LoVo (cell line): ENCODE results near the gene DBR1.

Experiments used
- DNase-seq: peaks from one replicate; pipeline ENCODE4 v3.0.0-alpha.2; 2016; ENCODE audit warnings: low spot score

DBR1 gene

GRCh38 chr3:138119423-138119766 lies 55.3 kb downstream of the DBR1 start:
- no peak for DNase-seq

DNA sequence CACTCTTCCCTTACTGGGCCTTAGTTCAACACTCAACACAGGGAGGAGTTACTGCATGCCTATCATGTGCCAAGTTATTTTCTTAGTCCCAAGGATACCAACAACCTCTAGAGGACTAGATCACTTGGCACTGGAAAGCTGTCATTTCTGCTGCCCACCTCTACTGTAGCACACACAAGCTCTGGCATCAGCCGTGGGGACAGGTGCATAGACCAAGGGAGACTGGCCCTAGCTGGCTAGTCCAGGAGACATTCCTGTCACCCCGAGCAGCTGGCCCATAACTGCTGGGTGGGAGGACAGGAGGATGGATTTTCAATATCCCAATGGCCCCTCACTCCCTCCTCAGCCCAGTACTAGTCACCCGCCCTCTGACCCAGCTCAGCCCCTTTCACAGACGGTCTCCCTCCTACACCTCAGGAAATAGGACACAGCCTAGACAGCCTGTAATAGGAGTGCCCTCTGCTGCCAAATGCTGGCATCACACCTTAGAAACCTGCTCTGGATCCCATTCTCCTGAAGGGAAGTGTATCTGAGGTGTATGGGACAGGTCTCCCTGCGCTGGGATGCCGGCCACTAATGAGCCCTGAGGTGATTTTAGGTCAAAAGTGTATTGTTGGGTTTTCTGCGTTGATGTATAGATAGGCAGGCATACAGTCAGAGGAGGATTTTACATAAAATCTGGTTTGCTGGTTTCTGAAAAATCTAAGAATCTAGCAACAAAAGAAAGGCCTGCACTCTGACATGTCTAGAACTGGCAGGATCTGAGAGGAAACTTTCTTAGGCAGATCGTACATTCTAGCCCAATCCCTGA lies 55.9 kb downstream of the DBR1 start:
- peak; percentile 76 for DNase-seq

- peak; percentile 69 for DNase-seq
Observed at GRCh38 chr3:138114988-138115971, 59.4 kb downstream of the DBR1 start, which contains the start of gene DZIP1L. DZIP1L (minus strand) TSS chr3:138115608; CDS start chr3:138103971, 11,637 bp downstream.

GRCh38 chr3:138114431-138114918 lies 60.2 kb downstream of the DBR1 start:
- DNase-seq = no peak

DNA sequence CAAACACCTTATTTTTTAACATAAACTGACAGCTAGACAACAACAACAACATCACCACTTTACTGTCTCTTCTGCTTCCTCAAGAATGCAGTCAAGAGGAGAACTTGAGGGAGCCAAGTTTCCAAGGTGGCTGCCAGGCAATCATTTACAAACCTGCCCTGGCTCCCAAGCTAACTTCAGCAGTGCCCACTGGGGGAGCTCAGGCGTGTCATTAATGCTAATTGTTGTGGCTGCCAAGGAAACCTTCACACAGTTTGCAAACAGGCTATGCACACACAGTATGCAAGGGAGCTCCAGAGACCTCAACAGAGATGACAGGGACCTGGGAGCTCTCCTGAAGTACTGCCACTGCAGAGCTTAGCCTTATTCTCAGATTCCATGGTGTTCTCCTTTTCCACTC lies 61.4 kb downstream of the DBR1 start:
- DNase-seq = peak; percentile 31

DNA sequence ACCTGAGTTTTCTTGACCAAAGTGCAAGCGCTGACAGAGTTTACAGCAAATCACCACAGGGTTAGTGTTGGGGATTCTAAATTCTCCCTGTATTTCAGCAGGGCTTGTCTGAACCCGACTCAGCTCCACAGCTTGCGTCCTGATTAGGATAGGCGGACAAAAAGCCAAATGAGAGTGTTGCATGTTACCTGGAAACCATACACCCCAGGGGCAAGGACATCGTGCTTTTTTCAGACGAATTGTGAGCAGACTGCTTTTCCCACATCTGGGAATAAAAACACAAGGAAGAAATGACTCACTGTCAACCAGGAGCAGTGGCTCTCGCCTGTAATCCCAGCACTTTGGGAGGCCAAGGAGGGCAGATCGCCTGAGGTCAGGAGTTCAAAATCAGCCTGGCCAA lies 62.4 kb downstream of the DBR1 start:
- DNase-seq = no peak
